ENCODE results near the gene ALPP. TPM values are rescaled to one million over a fixed set of nuclear protein-coding genes. Genes with fewer than 3 reads are reported as not detected.
"Not testable (repeated sequence)": the region's sequence is repeated elsewhere in the genome, so short reads cannot be mapped to it uniquely, and the experiment has no call there.

The ALPP gene
- not detected for polyA plus RNA-seq (2012; ENCODE audit: insufficient read length, low read depth)

DNA sequence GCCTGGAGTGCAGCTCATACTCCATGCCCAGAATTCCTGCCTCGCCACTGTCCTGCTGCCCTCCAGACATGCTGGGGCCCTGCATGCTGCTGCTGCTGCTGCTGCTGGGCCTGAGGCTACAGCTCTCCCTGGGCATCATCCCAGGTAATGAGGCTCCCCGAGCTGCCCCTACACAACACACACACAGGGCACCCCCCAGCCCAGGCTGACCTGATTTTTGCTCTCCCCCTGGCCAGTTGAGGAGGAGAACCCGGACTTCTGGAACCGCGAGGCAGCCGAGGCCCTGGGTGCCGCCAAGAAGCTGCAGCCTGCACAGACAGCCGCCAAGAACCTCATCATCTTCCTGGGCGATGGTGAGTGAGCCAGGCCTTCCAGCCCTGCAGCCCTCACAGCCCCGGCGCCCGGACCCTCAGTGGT, at the start of gene ALPP:
ALPP (plus strand) TSS at position 17 of the 417 bp plus-strand sequence; CDS start at position 69, 52 bp downstream.
- TF ChIP-seq, protein P1, sequence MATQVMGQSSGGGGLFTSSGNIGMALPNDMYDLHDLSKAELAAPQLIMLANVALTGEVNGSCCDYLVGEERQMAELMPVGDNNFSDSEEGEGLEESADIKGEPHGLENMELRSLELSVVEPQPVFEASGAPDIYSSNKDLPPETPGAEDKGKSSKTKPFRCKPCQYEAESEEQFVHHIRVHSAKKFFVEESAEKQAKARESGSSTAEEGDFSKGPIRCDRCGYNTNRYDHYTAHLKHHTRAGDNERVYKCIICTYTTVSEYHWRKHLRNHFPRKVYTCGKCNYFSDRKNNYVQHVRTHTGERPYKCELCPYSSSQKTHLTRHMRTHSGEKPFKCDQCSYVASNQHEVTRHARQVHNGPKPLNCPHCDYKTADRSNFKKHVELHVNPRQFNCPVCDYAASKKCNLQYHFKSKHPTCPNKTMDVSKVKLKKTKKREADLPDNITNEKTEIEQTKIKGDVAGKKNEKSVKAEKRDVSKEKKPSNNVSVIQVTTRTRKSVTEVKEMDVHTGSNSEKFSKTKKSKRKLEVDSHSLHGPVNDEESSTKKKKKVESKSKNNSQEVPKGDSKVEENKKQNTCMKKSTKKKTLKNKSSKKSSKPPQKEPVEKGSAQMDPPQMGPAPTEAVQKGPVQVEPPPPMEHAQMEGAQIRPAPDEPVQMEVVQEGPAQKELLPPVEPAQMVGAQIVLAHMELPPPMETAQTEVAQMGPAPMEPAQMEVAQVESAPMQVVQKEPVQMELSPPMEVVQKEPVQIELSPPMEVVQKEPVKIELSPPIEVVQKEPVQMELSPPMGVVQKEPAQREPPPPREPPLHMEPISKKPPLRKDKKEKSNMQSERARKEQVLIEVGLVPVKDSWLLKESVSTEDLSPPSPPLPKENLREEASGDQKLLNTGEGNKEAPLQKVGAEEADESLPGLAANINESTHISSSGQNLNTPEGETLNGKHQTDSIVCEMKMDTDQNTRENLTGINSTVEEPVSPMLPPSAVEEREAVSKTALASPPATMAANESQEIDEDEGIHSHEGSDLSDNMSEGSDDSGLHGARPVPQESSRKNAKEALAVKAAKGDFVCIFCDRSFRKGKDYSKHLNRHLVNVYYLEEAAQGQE (IDR thresholded peaks at IDR 0.05; ENCODE audit: insufficient read depth in 1 of 2, low read depth in 2 of 2, low read length in 2 of 2) = not testable (repeated sequence)
- TF ChIP-seq SIN3A (IDR thresholded peaks at IDR 0.05; ENCODE audit: borderline replicate concordance, insufficient read depth, low read length); FOXP2 (optimal IDR thresholded peaks at IDR 0.05; ENCODE audit: borderline replicate concordance, extremely low read depth, extremely low read length, insufficient read depth): not testable (repeated sequence)

DNA sequence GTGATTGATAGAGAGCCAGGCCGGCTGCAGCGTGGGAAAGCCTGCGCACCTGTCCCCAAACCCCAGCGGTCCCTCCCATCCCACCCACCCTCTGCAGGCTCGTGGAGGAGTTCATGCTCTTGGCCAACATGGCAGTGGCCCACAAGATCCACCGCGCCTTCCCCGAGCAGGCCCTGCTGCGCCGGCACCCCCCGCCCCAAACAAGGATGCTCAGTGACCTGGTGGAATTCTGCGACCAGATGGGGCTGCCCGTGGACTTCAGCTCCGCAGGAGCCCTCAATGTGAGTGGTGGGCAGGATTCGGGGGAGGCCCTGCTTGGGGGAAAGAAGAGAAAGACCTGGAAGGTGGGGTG, 48.9 kb upstream of the ALPP start:
- TF ChIP-seq TAF1 (IDR thresholded peaks at IDR 0.05; ENCODE audit: borderline replicate concordance, insufficient read depth, low read length) = no peak
- TF ChIP-seq FOXP2 (optimal IDR thresholded peaks at IDR 0.05; ENCODE audit: borderline replicate concordance, extremely low read depth, extremely low read length, insufficient read depth) = no peak
- TF ChIP-seq SIN3A (IDR thresholded peaks at IDR 0.05; ENCODE audit: borderline replicate concordance, insufficient read depth, low read length) = no peak
- TF ChIP-seq POLR2AphosphoS5 (IDR thresholded peaks at IDR 0.05; ENCODE audit: low read depth, low read length) = no peak
- TF ChIP-seq, protein P1 (IDR thresholded peaks at IDR 0.05; ENCODE audit: insufficient read depth in 1 of 2, low read depth in 2 of 2, low read length in 2 of 2) = no peak

DNA sequence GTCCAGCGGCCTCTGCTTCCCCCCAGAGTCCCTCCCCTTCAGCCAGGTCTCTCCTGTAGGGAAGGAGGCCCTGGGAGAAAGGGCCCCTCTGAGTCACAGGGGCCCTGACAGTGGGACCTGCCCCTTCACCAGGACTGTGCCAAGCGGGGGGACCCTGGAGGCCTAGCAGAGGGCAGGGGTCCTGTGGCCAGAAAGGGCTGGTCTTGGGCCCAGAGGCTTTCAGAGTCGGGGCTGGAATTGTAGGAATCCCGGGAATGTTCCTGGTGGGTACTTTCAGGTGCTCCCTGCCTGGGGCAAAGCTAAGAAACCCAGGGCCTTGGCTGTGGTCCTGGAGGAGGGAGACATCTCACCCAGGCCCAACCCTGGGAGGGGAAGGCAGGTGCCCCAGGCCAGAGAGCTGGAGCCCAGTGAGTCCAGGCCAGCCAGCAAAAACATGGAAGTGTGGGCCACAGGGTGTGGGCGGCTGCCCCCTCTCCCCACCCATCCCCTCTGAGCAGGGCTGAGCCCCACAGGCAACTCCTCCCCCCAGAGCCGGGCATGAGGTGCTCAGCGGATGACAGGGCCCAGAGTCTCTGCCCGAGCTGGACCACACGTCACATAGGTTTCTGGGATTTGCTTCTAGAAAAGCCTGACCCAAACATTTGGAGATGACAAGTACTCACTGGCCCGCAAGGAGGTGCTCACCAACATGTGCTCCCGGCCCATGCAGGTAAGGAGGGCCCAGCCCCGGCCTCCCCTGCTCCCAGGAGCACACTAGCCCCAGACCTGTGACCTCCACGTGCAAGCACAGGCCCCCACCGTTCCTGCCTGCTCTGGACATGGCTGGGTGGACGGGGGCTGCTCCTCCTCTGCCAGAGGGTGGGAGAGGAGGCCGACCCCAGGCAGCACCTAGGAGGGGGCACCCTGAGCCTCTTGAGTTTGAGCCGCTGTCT, 48.2 kb upstream of the ALPP start:
- no peak for TF ChIP-seq SIN3A (IDR thresholded peaks at IDR 0.05; ENCODE audit: borderline replicate concordance, insufficient read depth, low read length)
- no peak for TF ChIP-seq POLR2AphosphoS5 (IDR thresholded peaks at IDR 0.05; ENCODE audit: low read depth, low read length)
- TF ChIP-seq TAF1 (IDR thresholded peaks at IDR 0.05; ENCODE audit: borderline replicate concordance, insufficient read depth, low read length) = no peak
- TF ChIP-seq, protein P1 (IDR thresholded peaks at IDR 0.05; ENCODE audit: insufficient read depth in 1 of 2, low read depth in 2 of 2, low read length in 2 of 2) = no peak
- no peak for TF ChIP-seq FOXP2 (optimal IDR thresholded peaks at IDR 0.05; ENCODE audit: borderline replicate concordance, extremely low read depth, extremely low read length, insufficient read depth)

DNA sequence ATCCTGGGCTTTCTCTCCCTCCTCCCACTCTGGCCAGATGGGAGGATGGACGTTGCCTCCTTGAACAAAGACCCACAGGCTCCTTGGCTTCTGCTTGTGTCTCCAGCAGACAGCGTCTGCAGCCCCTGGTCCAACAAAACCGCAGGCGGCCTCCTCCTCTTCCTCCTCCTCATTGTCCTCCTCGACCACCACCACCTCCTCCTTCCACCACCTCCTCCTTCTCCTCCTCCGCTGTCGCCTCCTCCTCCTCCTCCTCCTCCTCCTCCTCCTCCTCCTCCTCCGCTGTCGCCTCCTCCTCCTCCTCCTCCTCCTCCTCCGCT, 45.7 kb upstream of the ALPP start:
- TF ChIP-seq SIN3A (IDR thresholded peaks at IDR 0.05; ENCODE audit: borderline replicate concordance, insufficient read depth, low read length) (no peak), TAF1 (IDR thresholded peaks at IDR 0.05; ENCODE audit: borderline replicate concordance, insufficient read depth, low read length) (no peak), FOXP2 (optimal IDR thresholded peaks at IDR 0.05; ENCODE audit: borderline replicate concordance, extremely low read depth, extremely low read length, insufficient read depth) (no peak), POLR2AphosphoS5 (IDR thresholded peaks at IDR 0.05; ENCODE audit: low read depth, low read length) (no peak)
- TF ChIP-seq, protein P1 (IDR thresholded peaks at IDR 0.05; ENCODE audit: insufficient read depth in 1 of 2, low read depth in 2 of 2, low read length in 2 of 2) = no peak
